G401 (cell line): ENCODE measurements around the gene OR5AR1. TPM values are rescaled to one million over a fixed set of nuclear protein-coding genes. Genes with fewer than 3 reads are reported as not detected.

Source experiments
- total RNA-seq: library from RNA; depleted of rRNA; stranded (reverse); fragments of >200 nt; shearing (Covaris generic); gene quantifications from 2 replicates; pipeline ENCODE4 v1.2.3, GENCODE V29; 2014; rRNA removed

OR5AR1 gene
- total RNA-seq, 1 experiment from 2014 or later, result not detected

Other genes with a start within 250 kb of the OR5AR1 start
- gene OR5M3, start 190.3 kb upstream of the OR5AR1 start, total RNA-seq, result not detected in 2 replicates
- gene OR5M8, start 172.3 kb upstream of the OR5AR1 start, total RNA-seq, result not detected in 2 replicates
- not detected in 2 replicates for gene OR5M11, start 120.4 kb upstream of the OR5AR1 start, total RNA-seq
- not detected in 2 replicates for gene OR5M10, start 86.0 kb upstream of the OR5AR1 start, total RNA-seq
- not detected in 2 replicates for gene OR5M1, start 48.8 kb upstream of the OR5AR1 start, total RNA-seq
- gene OR5AP2, start 21.2 kb upstream of the OR5AR1 start, total RNA-seq, result not detected in 2 replicates
- not detected in 2 replicates for gene OR9G1, start 35.4 kb downstream of the OR5AR1 start, total RNA-seq
- not detected in 2 replicates for gene OR9G4, start 85.0 kb downstream of the OR5AR1 start, total RNA-seq